Keratinocyte (primary cell): Measurements from ENCODE around the gene TSHZ2. TPM values are rescaled to one million over a fixed set of nuclear protein-coding genes. Genes with fewer than 3 reads are reported as not detected.

ENCODE experiments used
- DNase-seq: peaks from one replicate; pipeline ENCODE4 v3.0.0-alpha.2; 2011; ENCODE audit warnings: low read depth, missing footprints, low spot score
- FAIRE-seq: peaks from 2 replicates; lab custom pipeline; 2011; peaks lifted over from hg19 to GRCh38; lab: Jason Lieb, UNC
- H2AFZ ChIP-seq: 2 replicates; pipeline ENCODE4 v1.6.0; 2012; ENCODE audit warnings: low read length, control low read depth, inconsistent platforms; ENCODE audit not compliant: control insufficient read depth
- H3K27ac ChIP-seq: 2 replicates; pipeline ENCODE4 v1.5.1; 2011; ENCODE audit warnings: low read length; ENCODE audit not compliant: control insufficient read depth, insufficient read depth
- H3K27me3 ChIP-seq: 3 replicates; pipeline ENCODE4 v1.6.0; 2011; ENCODE audit warnings: low read length; ENCODE audit not compliant: control insufficient read depth, insufficient read depth; ENCODE audit errors: extremely low read depth
- H3K36me3 ChIP-seq, 2 experiments: 2 replicates in 1 of 2; 3 replicates in 1 of 2; pipeline ENCODE4 v1.5.1; 2011; ENCODE audit warnings: low read length in 2 of 2, mild to moderate bottlenecking in 1 of 2; ENCODE audit not compliant: control insufficient read depth in 2 of 2, insufficient read depth in 2 of 2; ENCODE audit errors: extremely low read depth in 1 of 2
- H3K4me1 ChIP-seq: 3 replicates; pipeline ENCODE4 v1.5.1; 2011; ENCODE audit warnings: low read length; ENCODE audit not compliant: control insufficient read depth, insufficient read depth; ENCODE audit errors: extremely low read depth
- H3K4me2 ChIP-seq: 3 replicates; pipeline ENCODE4 v1.6.0; 2011; ENCODE audit warnings: low read depth, low read length; ENCODE audit not compliant: control insufficient read depth, insufficient read depth; ENCODE audit errors: extremely low read depth
- H3K4me3 ChIP-seq, 3 experiments: fragments of 200-600 bp in 1 of 3; sonication (generic) in 1 of 3; 2 replicates in 2 of 3; 3 replicates in 1 of 3; pipeline ENCODE4 v1.5.1; 2011 to 2016; ENCODE audit warnings: low read length in 3 of 3, mild to moderate bottlenecking in 3 of 3, control low read depth in 2 of 3, inconsistent platforms in 1 of 3, low read depth in 1 of 3, mixed read lengths in 1 of 3, mixed run types in 1 of 3, moderate library complexity in 1 of 3; ENCODE audit not compliant: control insufficient read depth in 2 of 3, insufficient read depth in 2 of 3; ENCODE audit errors: extremely low read depth in 1 of 3
- H3K79me2 ChIP-seq: 2 replicates; pipeline ENCODE4 v1.6.0; 2012; ENCODE audit warnings: low read length; ENCODE audit not compliant: control insufficient read depth, insufficient read depth
- H3K9ac ChIP-seq: 3 replicates; pipeline ENCODE4 v1.6.0; 2011; ENCODE audit warnings: low read length; ENCODE audit not compliant: control insufficient read depth, insufficient read depth; ENCODE audit errors: extremely low read depth
- H3K9me1 ChIP-seq: 3 replicates; pipeline ENCODE4 v1.6.0; 2011; ENCODE audit warnings: low read length; ENCODE audit not compliant: control insufficient read depth, insufficient read depth; ENCODE audit errors: extremely low read depth
- H3K9me3 ChIP-seq: 2 replicates; pipeline ENCODE4 v1.5.1; 2012; ENCODE audit warnings: low read depth, low read length; ENCODE audit not compliant: control insufficient read depth
- H4K20me1 ChIP-seq: 3 replicates; pipeline ENCODE4 v1.6.0; 2011; ENCODE audit warnings: low read length; ENCODE audit not compliant: control insufficient read depth, insufficient read depth; ENCODE audit errors: extremely low read depth
- EZH2 ChIP-seq: IDR thresholded peaks from one replicate; pipeline ENCODE4 v1.6.1; 2012; ENCODE audit warnings: inconsistent platforms, mild to moderate bottlenecking, low read length, moderate library complexity
- dilution Hi-C: fragments of 300-500 bp; cut with MboI; formaldehyde crosslinking; loops from one replicate; pipeline ENCODE4 v1.7.0; 2020; ENCODE audit warnings: low sequenced_read_pairs; ENCODE audit not compliant: extremely low pct_ligation_motif_present
- polyA plus RNA-seq, 5 experiments: library from polyadenylated mRNA; depleted of rRNA in 3 of 5; stranded (reverse) in 3 of 5; stranded (forward) in 1 of 5; unstranded in 1 of 5; fragments of >200 nt; gene quantifications; 1 replicate in 1 of 5; 2 replicates in 3 of 5; 3 replicates in 1 of 5; pipeline versions ENCODE4 v1.2.1 to v1.2.3, GENCODE V29; 2011 to 2012; ENCODE audit warnings: missing spikeins in 2 of 5, low read depth in 1 of 5, low replicate concordance in 1 of 5
- TF ChIP-seq, protein P1 (sequence below), 3 experiments: IDR thresholded peaks in 1 of 3; conservative IDR thresholded peaks in 1 of 3; optimal IDR thresholded peaks in 1 of 3; 2 replicates in 2 of 3; 3 replicates in 1 of 3; pipeline versions ENCODE3 to v1.5.1; 2011; ENCODE audit warnings: low read length in 3 of 3, mild to moderate bottlenecking in 3 of 3, moderate library complexity in 2 of 3, control low read depth in 1 of 3, inconsistent platforms in 1 of 3; ENCODE audit not compliant: insufficient read depth in 2 of 3; ENCODE audit errors: extremely low read depth in 1 of 3

Gene TSHZ2
- polyA plus RNA-seq, 1 donor (not counting 4 experiments of a cell fraction or from before 2014, with no cell fraction given), result 1.1 TPM

GRCh38 chr20:53085720-53086119 lies 113.6 kb downstream of the TSHZ2 start:
- Histone ChIP-seq H3K4me3 (no peak overlapping the region), H3K9me3 (no peaks in the 10 kb centered on the region), H3K36me3 (no peaks in the 10 kb centered on the region), H3K4me2 (no peak overlapping the region), H3K79me2 (no peaks in the 10 kb centered on the region), H2AFZ (no peak overlapping the region), H3K4me1 (peaks cover 10% of the 10 kb centered on the region), H3K27me3 (no peaks in the 10 kb centered on the region), H3K9ac (no peak overlapping the region), H3K9me1 (no peaks in the 10 kb centered on the region), H3K27ac (no peak overlapping the region), H4K20me1 (no peaks in the 10 kb centered on the region)
- FAIRE-seq (no peak), DNase-seq (no peak)
- no peak for TF ChIP-seq EZH2
- TF ChIP-seq, protein P1, sequence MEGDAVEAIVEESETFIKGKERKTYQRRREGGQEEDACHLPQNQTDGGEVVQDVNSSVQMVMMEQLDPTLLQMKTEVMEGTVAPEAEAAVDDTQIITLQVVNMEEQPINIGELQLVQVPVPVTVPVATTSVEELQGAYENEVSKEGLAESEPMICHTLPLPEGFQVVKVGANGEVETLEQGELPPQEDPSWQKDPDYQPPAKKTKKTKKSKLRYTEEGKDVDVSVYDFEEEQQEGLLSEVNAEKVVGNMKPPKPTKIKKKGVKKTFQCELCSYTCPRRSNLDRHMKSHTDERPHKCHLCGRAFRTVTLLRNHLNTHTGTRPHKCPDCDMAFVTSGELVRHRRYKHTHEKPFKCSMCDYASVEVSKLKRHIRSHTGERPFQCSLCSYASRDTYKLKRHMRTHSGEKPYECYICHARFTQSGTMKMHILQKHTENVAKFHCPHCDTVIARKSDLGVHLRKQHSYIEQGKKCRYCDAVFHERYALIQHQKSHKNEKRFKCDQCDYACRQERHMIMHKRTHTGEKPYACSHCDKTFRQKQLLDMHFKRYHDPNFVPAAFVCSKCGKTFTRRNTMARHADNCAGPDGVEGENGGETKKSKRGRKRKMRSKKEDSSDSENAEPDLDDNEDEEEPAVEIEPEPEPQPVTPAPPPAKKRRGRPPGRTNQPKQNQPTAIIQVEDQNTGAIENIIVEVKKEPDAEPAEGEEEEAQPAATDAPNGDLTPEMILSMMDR (optimal IDR thresholded peaks at IDR 0.05 in 1 of 3, IDR thresholded peaks at IDR 0.05 in 1 of 3, conservative IDR thresholded peaks at IDR 0.05 in 1 of 3; ENCODE audit: extremely low read depth in 1 of 3, insufficient read depth in 2 of 3, low read length in 3 of 3), result no peak
- dilution Hi-C loops, result no loop called here

DNA sequence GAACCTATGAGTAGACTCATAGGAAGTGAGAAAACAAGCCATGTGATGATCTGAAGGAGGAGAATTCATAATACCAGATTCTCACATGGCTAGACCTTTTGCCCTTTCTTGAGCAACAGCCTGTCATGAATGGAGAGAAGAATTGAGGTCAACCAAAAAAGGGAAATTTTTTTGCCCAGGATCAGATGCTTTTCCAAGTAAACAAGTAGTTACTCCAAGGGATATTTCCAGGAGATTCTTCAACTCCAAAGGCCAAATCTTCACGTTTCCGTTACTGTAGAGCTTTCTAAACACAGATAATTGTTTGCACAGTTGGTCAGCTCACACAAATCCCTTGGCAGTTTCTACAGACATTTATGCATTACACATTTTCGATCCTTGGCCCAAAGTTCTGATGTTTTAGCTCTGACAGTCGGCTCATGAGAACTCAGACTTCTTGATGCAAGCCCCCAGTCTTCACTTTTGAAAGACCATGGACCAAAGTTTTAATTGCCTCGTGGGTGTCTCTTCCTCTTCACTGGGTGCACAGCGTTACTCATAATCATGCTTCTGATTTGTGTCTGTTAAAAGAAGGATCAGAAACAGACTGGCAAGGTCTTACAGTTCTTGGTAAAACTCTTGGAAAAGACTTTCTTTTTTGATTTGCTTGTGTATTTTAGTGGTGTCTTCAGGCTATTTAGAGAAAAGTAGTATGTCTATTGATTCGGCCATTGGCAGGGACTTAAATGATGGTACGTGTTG lies 115.0 kb downstream of the TSHZ2 start:
- Histone ChIP-seq H3K9me3 (no peaks in the 10 kb centered on the region), H2AFZ (no peak overlapping the region), H3K4me2 (no peak overlapping the region), H3K9me1 (no peaks in the 10 kb centered on the region), H3K4me1 (no peaks in the 10 kb centered on the region), H3K79me2 (no peaks in the 10 kb centered on the region), H3K27ac (no peak overlapping the region), H3K36me3 (no peaks in the 10 kb centered on the region), H3K9ac (no peak overlapping the region), H4K20me1 (no peaks in the 10 kb centered on the region), H3K27me3 (no peaks in the 10 kb centered on the region), H3K4me3 (no peak overlapping the region)
- FAIRE-seq, result no peak
- TF ChIP-seq, protein P1 (optimal IDR thresholded peaks at IDR 0.05 in 1 of 3, IDR thresholded peaks at IDR 0.05 in 1 of 3, conservative IDR thresholded peaks at IDR 0.05 in 1 of 3; ENCODE audit: extremely low read depth in 1 of 3, insufficient read depth in 2 of 3, low read length in 3 of 3), result no peak
- no peak for TF ChIP-seq EZH2
- DNase-seq, result no peak
- dilution Hi-C loops, result no loop called here
